HCT116 (cell line): ENCODE data around the gene MPI. TPM values are rescaled to one million over a fixed set of nuclear protein-coding genes. Genes with fewer than 3 reads are reported as not detected.
"Not testable (repeated sequence)": the region's sequence is repeated elsewhere in the genome, so short reads cannot be mapped to it uniquely, and the experiment has no call there.

Experiments used
- ATAC-seq: fragments of 200-7000 bp; cut with Tn5 transposase; 2 replicates; pipeline ENCODE4 v1.9.1; 2020; ENCODE audit warnings: mild to moderate bottlenecking, moderate library complexity
- BruUV-seq: library from RNA; stranded (reverse); fragments of 400-500 nt; replicated peaks from 2 replicates; lab custom pipeline; 2021; lab: Mats Ljungman, UMichigan
- CTCF ChIA-PET: fragments of 300-600 bp; sonication (Branson Sonifier 250); formaldehyde crosslinking; loops from one replicate; lab custom pipeline; 2021; ENCODE audit warnings: antibody characterized with exemption; lab: Charles Lee
- POLR2A ChIA-PET: fragments of 300-600, 350-600 bp; sonication (Branson Sonifier 250); formaldehyde crosslinking; loops from one replicate; lab custom pipeline; 2021; ENCODE audit warnings: antibody characterized with exemption; lab: Charles Lee
- RAD21 ChIA-PET, 2 experiments: fragments of 300-600 bp; sonication (Branson Sonifier 250); formaldehyde crosslinking; loops; one replicate each; lab custom pipeline; 2023; ENCODE audit warnings: low total read pairs in 2 of 2; ENCODE audit not compliant: uncharacterized antibody in 2 of 2, unreplicated experiment in 2 of 2, low non-redundant PET in 1 of 2; lab: Charles Lee
- DNase-seq: peaks from one replicate; pipeline ENCODE4 v3.0.0-alpha.2; 2010; ENCODE audit warnings: low read depth, low spot score
- H2AFZ ChIP-seq: fragments of 200-600 bp; shearing (Covaris generic), sonication (generic); 2 replicates; pipeline ENCODE4 v1.6.1; 2017; ENCODE audit warnings: low read depth, mixed run types, mixed read lengths, antibody characterized with exemption, low read length; ENCODE audit not compliant: poor library complexity, severe bottlenecking
- H3K27ac ChIP-seq: 2 replicates; pipeline ENCODE4 v1.5.1; 2012; ENCODE audit warnings: low read depth, low read length
- H3K27me3 ChIP-seq: fragments of 200-600 bp; sonication (generic); 2 replicates; pipeline ENCODE4 v1.6.1; 2016; ENCODE audit warnings: mixed run types, low read length, mixed read lengths; ENCODE audit not compliant: insufficient read depth
- H3K36me3 ChIP-seq, 2 experiments: fragments of 200-500 bp in 1 of 2; fragments of 200-600 bp in 1 of 2; sonication (Bioruptor generic) in 1 of 2; sonication (generic) in 1 of 2; 2 replicates each; pipeline versions ENCODE4 v1.5.1 to v1.6.1; 2014 to 2016; ENCODE audit warnings: low read length in 2 of 2, inconsistent platforms in 1 of 2, mixed read lengths in 1 of 2, mixed run types in 1 of 2; ENCODE audit not compliant: insufficient read depth in 2 of 2, control insufficient read depth in 1 of 2
- H3K4me1 ChIP-seq, 2 experiments: fragments of 200-600 bp in 1 of 2; sonication (generic) in 1 of 2; 2 replicates each; pipeline versions ENCODE4 v1.5.1 to v1.6.1; 2012 to 2017; ENCODE audit warnings: low read length in 2 of 2, inconsistent platforms in 1 of 2, mild to moderate bottlenecking in 1 of 2, mixed read lengths in 1 of 2, mixed run types in 1 of 2, moderate library complexity in 1 of 2; ENCODE audit not compliant: insufficient read depth in 2 of 2, control insufficient read depth in 1 of 2
- H3K4me2 ChIP-seq: fragments of 200-600 bp; sonication (generic); 2 replicates; pipeline ENCODE4 v1.6.1; 2017; ENCODE audit warnings: mixed run types, low read length, mixed read lengths
- H3K4me3 ChIP-seq, 2 experiments: fragments of 200-600 bp in 1 of 2; sonication (generic) in 1 of 2; replicated peaks in 1 of 2; 2 replicates each; pipeline ENCODE4 v1.5.1; 2011 to 2016; ENCODE audit warnings: low read length in 2 of 2, control low read depth in 1 of 2, low read depth in 1 of 2, mild to moderate bottlenecking in 1 of 2, mixed read lengths in 1 of 2, mixed run types in 1 of 2
- H3K79me2 ChIP-seq: fragments of 200-600 bp; sonication (generic); 2 replicates; pipeline ENCODE4 v1.6.1; 2017; ENCODE audit warnings: mild to moderate bottlenecking, mixed run types, low read length, moderate library complexity, mixed read lengths; ENCODE audit not compliant: insufficient read depth
- H3K9ac ChIP-seq: fragments of 200-600 bp; sonication (generic); 2 replicates; pipeline ENCODE4 v1.6.1; 2016; ENCODE audit warnings: low read length, mixed read lengths
- H3K9me2 ChIP-seq: fragments of 200-600 bp; sonication (generic), shearing (Covaris generic); 2 replicates; pipeline ENCODE4 v1.6.1; 2017; ENCODE audit warnings: mixed run types, mild to moderate bottlenecking, moderate library complexity; ENCODE audit not compliant: insufficient read depth
- H3K9me3 ChIP-seq, 2 experiments: fragments of 200-500 bp in 1 of 2; fragments of 200-600 bp in 1 of 2; sonication (Bioruptor generic) in 1 of 2; sonication (generic) in 1 of 2; 2 replicates each; pipeline ENCODE4 v1.6.1; 2014 to 2017; ENCODE audit warnings: low read length in 2 of 2, mixed read lengths in 2 of 2, inconsistent platforms in 1 of 2, low read depth in 1 of 2, mild to moderate bottlenecking in 1 of 2, mixed run types in 1 of 2, moderate library complexity in 1 of 2; ENCODE audit not compliant: control insufficient read depth in 1 of 2, insufficient read depth in 1 of 2
- H4K20me1 ChIP-seq: fragments of 200-600 bp; sonication (generic), shearing (Covaris generic); 2 replicates; pipeline ENCODE4 v1.6.1; 2017; ENCODE audit warnings: mixed run types, mild to moderate bottlenecking, moderate library complexity; ENCODE audit not compliant: insufficient read depth
- CBX3 ChIP-seq: IDR thresholded peaks from 2 replicates; pipeline ENCODE4 v1.6.1; 2012; ENCODE audit warnings: low read depth
- CEBPB ChIP-seq: IDR thresholded peaks from 2 replicates; pipeline ENCODE4 v1.6.1; 2012; ENCODE audit warnings: low read depth
- ELF1 ChIP-seq: IDR thresholded peaks from 2 replicates; pipeline ENCODE4 v1.6.1; 2012; ENCODE audit warnings: low read depth, borderline replicate concordance
- POLR2AphosphoS5 ChIP-seq: IDR thresholded peaks from 2 replicates; pipeline ENCODE4 v1.6.1; 2011; ENCODE audit warnings: mild to moderate bottlenecking, low read depth, low read length, moderate library complexity
- RAD21 ChIP-seq: IDR thresholded peaks from 2 replicates; pipeline ENCODE4 v1.6.1; 2012; ENCODE audit warnings: low read depth, mild to moderate bottlenecking
- REST ChIP-seq: IDR thresholded peaks from 2 replicates; pipeline ENCODE4 v1.6.1; 2012; ENCODE audit warnings: low read depth
- SIN3A ChIP-seq: IDR thresholded peaks from 2 replicates; pipeline ENCODE4 v1.6.1; 2012; ENCODE audit warnings: low read depth
- SP1 ChIP-seq: IDR thresholded peaks from 2 replicates; pipeline ENCODE4 v1.6.1; 2012; ENCODE audit warnings: low read depth
- SRF ChIP-seq: IDR thresholded peaks from 2 replicates; pipeline ENCODE4 v1.6.1; 2012; ENCODE audit warnings: low read depth
- ZFX ChIP-seq: fragments of 450-650 bp; IDR thresholded peaks from 2 replicates; pipeline ENCODE4 v1.6.1; 2017
- intact Hi-C: fragments of 100-400 bp; cut with micrococcal nuclease; formaldehyde crosslinking; loops from 2 replicates; pipeline ENCODE4 v1.10.0; 2022
- total RNA-seq: library from RNA; stranded (reverse); gene quantifications from one replicate; pipeline ENCODE4 v1.2.1, GENCODE V29; 2021; ENCODE audit not compliant: unreplicated experiment
- TF ChIP-seq, protein P1 (sequence below), 3 experiments: fragments of 200-600 bp in 1 of 3; sonication (generic) in 1 of 3; IDR thresholded peaks in 2 of 3; conservative IDR thresholded peaks in 1 of 3; 2 replicates each; pipeline ENCODE4 v1.5.1; 2012 to 2017; ENCODE audit warnings: low read depth in 2 of 3, low read length in 2 of 3, antibody characterized with exemption in 1 of 3, borderline replicate concordance in 1 of 3, control low read depth in 1 of 3, mild to moderate bottlenecking in 1 of 3, mixed read lengths in 1 of 3, mixed run types in 1 of 3, moderate library complexity in 1 of 3; ENCODE audit not compliant: insufficient read depth in 1 of 3
- TF ChIP-seq, protein P2 (sequence below): IDR thresholded peaks from 2 replicates; pipeline ENCODE4 v1.6.1; 2012

MPI gene
- total RNA-seq, 1 experiment from 2014 or later = 49.7 TPM

- peaks cover 77% of the 10 kb centered on the region for H3K79me2 ChIP-seq
- H3K36me3 ChIP-seq = peaks cover 7 to 13% of the 10 kb centered on the region in 2 experiments; a peak in 3 of 4 replicates
- H3K4me2 ChIP-seq, POLR2A ChIA-PET, DNase-seq, H3K27me3 ChIP-seq, intact Hi-C loops, RAD21 ChIA-PET, H4K20me1 ChIP-seq, ATAC-seq, H2AFZ ChIP-seq, H3K9ac ChIP-seq, H3K27ac ChIP-seq, H3K9me2 ChIP-seq: not testable (repeated sequence)
- peaks cover 7 to 11% of the 10 kb centered on the region in 2 experiments; a peak in 3 of 4 replicates for H3K4me1 ChIP-seq
- CTCF ChIA-PET = interaction anchor here (1.1 to 1.6 kb wide), 3 partner anchors 15 to 164 kb away, joined by 4 to 5 read pairs (median 5); no protein-coding TSS in a partner anchor
- TF ChIP-seq, protein P1, sequence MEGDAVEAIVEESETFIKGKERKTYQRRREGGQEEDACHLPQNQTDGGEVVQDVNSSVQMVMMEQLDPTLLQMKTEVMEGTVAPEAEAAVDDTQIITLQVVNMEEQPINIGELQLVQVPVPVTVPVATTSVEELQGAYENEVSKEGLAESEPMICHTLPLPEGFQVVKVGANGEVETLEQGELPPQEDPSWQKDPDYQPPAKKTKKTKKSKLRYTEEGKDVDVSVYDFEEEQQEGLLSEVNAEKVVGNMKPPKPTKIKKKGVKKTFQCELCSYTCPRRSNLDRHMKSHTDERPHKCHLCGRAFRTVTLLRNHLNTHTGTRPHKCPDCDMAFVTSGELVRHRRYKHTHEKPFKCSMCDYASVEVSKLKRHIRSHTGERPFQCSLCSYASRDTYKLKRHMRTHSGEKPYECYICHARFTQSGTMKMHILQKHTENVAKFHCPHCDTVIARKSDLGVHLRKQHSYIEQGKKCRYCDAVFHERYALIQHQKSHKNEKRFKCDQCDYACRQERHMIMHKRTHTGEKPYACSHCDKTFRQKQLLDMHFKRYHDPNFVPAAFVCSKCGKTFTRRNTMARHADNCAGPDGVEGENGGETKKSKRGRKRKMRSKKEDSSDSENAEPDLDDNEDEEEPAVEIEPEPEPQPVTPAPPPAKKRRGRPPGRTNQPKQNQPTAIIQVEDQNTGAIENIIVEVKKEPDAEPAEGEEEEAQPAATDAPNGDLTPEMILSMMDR (IDR thresholded peaks at IDR 0.05 in 2 of 3, conservative IDR thresholded peaks at IDR 0.05 in 1 of 3; ENCODE audit: borderline replicate concordance in 1 of 3, insufficient read depth in 1 of 3, low read depth in 2 of 3, low read length in 2 of 3) = peak in 2 of 3 experiments; percentile 16 to 34; a peak in 2 of 6 replicates
- TF ChIP-seq, all 23 proteins: peak for 1; not testable (repeated sequence) for 22
- BruUV-seq, H3K9me3 ChIP-seq, H3K4me3 ChIP-seq: not testable (repeated sequence)
Observed at GRCh38 chr15:74935193-74935592, 45.4 kb downstream of the MPI start.

- TF ChIP-seq SP1 (no peak), REST (no peak), CEBPB (no peak), POLR2AphosphoS5 (no peak), ELF1 (no peak), CBX3 (no peak), SIN3A (no peak), ZFX (no peak), RAD21 (no peak), SRF (no peak)
- TF ChIP-seq, protein P2, sequence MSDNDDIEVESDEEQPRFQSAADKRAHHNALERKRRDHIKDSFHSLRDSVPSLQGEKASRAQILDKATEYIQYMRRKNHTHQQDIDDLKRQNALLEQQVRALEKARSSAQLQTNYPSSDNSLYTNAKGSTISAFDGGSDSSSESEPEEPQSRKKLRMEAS = no peak; the same call in 1 of the 2 replicates
- TF ChIP-seq, protein P1 (IDR thresholded peaks at IDR 0.05 in 2 of 3, conservative IDR thresholded peaks at IDR 0.05 in 1 of 3; ENCODE audit: borderline replicate concordance in 1 of 3, insufficient read depth in 1 of 3, low read depth in 2 of 3, low read length in 2 of 3) = no peak
- Histone ChIP-seq H3K9ac (peak overlapping the region; percentile 95), H3K9me3 (no peaks in the 10 kb centered on the region), H3K9me2 (no peaks in the 10 kb centered on the region), H3K4me2 (peak overlapping the region; percentile 85), H3K4me1 (peaks cover 7 to 11% of the 10 kb centered on the region in 2 experiments; a peak in 3 of 4 replicates), H4K20me1 (peaks cover 6% of the 10 kb centered on the region; the same call in 1 of the 2 replicates), H3K79me2 (peaks cover 56% of the 10 kb centered on the region), H3K27ac (peak overlapping the region; percentile 99), H3K36me3 (peaks cover 2 to 8% of the 10 kb centered on the region in 2 experiments; a peak in 1 of 4 replicates), H3K4me3 (peak overlapping the region; percentile 89 to 91), H3K27me3 (no peaks in the 10 kb centered on the region), H2AFZ (no peak overlapping the region)
- ChIA-PET POLR2A (no interaction called here), CTCF (interaction anchor here (1.6 kb wide), 1 partner anchor 166 kb away, joined by 4 read pairs; no protein-coding TSS in a partner anchor), RAD21 (no interaction called here)
- intact Hi-C loops = no loop called here
- no peak for ATAC-seq
- DNase-seq = no peak
- BruUV-seq = no TSS peak
Observed at GRCh38 chr15:74937272-74937589, 47.4 kb downstream of the MPI start.
